Measurements from ENCODE around the gene AP3B2.
A peak's percentile ranks its signal among the peaks of the same experiment; 100 is the strongest.

Gene AP3B2

DNA sequence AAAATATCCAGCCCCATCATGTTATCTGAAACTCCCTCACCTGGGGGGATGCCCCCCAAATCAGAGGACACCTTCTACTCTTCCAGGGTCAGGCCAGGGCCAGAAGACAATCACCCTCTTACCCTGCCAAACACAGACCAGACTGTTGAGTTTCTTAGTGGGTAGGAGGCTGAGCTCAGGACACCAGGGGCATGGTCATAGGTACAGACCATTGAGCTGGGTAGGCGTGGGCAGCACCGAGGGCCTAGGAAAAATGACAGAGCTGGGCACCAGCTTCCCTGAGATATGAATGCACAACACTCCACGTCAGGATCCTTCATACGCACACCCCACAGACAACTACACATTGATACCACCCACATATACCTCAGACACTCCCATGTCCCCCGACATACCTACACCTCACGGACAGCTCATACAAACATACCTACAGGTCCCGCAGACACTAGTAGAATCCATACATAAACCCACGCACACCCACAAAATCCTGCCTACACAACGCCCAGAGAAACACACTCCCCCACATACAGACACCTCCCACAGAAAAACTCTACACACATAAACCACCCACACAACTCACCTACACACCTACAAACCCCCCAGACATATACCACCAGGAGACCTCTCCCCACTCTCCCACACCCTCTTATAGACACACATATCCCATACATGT is 11.8 kb downstream of the AP3B2 start:
- DNase-seq = no peak

DNA sequence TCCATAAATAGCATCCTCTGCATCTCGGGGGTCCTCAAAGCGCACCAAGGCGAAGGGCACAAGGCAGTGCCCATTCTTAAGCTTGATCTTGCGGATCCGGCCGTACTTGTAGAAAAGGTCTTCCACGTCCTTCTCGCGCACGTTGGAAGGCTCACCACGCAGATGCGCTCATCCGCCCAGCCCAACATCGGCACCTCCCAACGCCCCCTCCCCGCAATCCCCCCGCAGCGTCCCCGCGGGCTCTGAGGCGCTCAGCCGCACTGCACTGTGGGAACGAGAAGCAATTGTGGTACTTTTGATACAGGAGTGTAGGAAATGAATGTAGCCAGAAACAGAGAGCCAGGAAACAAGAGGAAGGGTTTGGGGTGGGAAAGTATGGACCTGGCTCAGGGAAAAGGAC is 17.5 kb downstream of the AP3B2 start:
- no peak for DNase-seq

DNA sequence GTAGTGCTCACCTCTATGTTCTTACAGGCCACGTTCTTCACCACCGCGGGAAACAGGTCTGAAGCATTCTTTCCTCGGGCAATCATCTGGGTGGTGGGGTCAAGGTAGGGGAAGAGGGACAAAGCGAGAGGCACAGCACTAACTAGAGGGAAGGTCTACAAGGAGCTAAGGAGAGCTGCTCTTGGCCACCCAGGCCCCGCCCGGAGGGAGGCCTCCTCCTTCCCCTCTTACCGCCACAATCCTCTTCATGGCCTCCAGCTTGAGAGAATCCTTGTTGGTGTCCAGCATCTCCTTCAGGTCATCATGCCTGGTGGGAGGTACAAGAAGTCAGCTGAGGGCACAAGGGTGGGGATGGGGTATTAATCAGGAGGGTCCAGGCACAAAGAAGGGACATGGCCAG is 20.5 kb downstream of the AP3B2 start:
- DNase-seq = no peak

DNA sequence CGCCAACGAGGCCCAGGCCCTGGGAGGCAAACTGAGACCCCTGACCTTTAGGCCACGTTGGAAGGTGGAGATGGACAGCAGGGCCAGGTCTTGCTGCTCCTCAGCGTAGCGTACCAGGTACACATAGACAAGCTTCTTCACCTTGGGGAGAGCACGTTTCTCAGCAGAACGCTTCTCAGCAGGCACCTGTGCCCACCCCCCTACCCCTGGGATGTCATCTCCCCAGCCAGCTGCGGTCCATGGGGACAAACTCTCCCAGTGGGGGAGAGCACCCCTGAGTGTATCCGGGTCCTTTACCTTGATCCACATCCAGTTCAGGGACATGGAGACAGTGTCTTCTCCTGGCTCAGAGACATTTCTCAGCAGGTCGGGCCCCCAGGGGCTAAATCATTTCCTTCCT is 21.0 kb downstream of the AP3B2 start:
- no peak for DNase-seq

DNA sequence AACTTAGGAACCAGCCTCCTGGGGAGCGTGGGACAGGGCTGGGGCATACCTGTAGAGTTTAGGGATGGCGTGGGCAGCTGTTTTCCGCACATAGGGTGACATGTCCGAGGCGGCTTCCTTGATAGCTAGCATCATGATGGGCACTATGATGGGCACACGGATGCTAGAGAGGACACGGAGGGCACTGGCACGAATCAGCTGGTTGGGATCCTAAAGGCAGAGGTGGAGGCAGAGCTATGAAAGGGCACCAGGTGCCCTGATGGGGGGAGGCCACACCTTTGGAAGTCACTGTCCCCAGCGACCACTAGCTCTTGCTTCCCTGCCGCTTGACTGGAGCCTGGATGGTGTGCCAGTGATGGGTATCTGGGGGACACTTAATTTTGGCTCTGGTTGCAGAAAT is 28.3 kb downstream of the AP3B2 start:
- no peak for DNase-seq

DNA sequence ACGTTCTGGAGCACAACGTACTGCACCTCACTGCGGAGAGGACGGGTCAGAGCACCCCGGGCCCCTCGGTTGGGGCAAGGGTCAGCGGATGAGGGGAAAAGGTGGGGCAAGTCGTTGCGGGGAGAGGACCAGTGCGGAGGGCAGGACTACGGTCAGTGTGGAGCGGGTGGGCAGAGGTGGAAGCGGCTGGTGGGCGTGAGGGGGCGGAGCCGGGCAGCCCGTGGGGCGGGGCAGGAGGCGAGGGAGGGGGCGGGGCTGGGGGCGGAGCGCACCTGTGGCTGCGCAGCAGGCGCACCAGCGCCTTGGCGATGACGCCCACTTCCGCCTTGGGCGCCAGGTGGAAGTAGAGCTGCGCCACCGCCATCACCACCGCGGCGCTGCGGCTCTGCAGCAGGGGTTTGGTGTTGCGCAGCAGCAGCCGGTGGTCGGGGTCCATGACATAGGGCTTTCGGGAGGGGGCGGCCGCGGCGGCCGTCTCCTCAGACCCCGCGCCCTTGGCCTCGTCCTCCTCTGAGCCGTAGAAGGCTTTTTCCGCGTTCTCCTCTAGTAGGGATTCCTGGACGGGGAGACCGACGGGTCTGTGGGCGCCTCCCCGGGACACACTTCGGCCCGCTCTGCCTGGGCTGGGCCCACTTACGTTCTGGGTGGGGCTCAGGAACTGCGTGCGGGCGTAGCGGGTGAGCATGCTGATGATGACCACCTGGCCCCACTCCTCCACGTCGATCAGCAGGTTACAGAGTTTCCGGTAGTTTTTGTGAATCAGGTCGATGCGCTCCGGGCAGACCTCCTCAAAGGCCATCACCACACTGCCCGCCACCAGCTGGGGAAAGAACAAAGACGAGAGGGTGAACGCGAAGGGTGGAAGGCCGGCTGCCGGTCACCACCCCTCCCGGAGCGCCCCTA is 29.2 kb downstream of the AP3B2 start:
- DNase-seq = peak; percentile 85

DNA sequence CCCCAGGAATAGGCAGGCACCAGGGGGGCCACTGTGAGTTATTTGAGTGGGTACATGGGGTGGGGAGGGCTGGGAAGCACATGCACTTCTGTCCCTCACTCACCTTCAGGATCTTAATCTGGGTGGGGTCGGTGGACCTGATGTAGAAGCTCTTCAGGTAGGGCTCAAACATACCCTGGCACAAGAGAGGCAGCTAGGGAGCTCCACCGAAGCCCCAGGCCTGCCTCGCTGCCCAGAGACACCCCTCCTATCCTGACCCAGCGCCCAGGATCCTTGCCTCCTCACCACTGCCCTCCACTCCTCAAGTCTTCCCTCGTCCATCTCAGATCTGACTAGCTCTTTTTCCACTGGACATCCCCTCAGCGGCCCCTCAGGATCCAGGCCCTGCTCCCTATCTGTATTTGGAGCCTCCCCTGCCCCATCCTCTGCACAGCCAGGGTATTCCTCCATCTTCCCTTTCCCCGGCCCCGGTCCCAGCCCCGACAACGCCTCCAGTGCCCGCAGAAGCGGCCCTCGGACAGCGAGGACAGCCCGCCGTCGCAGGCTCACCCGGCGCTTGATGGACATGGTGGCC is 30.0 kb downstream of the AP3B2 start:
- no peak for DNase-seq

DNA sequence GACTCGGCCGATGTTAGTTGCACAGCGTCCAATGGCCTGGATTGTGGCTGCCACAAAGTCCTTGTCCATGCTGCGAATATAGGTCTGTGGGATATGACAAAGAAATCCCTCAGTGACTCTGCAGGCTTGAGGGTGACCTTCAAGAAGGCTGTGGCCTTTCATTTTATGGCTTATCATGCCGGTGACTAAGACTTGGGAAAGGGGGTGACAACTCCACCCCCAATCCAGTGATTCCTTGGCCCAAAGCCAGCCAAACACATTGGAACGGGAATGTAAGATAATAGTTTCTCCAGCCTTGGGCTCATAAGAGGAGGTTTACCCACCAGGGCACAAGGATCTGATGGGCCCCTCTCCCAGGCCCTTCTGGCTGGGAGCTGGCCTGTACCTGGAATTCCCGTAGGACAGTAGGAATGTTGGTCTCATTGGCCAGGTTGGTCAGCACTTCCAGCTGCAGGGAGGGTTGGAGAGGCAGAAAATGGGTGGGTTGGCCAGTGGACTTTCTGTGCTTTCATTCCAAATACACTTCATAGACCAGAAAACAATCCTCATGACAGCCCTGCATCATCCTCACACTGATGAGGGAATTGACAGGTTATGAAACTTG is 31.9 kb downstream of the AP3B2 start:
- DNase-seq = no peak

DNA sequence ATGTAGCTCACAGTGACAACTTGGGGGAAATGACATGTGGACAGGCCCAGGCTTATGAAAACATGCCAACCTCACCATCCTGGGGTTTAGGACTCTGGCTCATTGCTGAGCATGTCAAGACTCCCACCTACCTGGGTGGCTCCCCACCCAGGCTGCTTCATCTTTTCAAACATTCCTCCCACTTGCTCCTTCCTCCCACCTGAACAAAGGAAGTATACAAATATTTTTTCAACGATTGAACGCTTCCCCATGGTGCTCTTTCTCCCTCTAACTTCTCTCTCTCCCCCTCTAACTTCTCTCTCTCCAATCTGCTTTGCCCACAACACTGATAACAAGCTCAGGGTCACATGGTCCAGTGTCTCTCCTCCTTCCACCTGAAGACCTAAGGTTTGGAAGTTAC is 34.8 kb downstream of the AP3B2 start:
- no peak for DNase-seq

DNA sequence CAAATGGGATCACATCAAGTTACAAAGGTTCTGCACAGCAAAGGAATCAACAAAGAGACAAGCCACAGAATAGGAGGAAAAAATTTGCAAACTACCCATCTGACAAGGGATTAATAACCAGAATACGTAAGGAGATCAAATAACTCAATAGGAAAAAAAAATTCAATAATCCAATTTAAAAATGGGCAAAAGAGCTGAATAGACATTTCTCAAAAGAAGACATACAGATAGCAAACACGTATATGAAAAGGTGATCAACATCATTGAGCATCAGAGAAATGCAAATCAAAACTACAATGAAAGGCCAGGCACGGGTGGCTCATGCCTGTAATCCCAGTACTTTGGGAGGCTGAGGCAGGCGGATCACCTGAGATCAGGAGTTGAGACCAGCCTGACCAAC is 39.0 kb downstream of the AP3B2 start:
- DNase-seq = no peak

DNA sequence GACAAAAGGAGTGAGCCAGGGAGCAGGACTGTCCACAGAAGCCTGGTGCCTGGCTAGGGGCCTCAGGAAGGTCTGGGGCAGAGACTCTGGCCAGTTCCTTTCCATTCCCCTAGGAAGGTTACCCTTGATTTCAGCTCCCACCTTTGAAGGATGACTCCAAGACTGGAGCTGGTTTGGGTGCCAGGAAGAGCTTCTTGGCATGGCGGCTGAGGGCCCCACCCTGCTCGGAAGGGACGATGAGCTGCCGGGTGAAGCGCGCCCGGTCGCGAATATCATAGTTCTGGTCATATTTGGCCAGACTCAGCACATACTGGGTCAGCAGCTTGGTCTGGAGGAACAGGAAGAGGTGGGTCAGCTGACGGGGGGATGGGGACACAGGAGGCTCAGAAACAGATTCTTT is 43.1 kb downstream of the AP3B2 start:
- no peak for DNase-seq

DNA sequence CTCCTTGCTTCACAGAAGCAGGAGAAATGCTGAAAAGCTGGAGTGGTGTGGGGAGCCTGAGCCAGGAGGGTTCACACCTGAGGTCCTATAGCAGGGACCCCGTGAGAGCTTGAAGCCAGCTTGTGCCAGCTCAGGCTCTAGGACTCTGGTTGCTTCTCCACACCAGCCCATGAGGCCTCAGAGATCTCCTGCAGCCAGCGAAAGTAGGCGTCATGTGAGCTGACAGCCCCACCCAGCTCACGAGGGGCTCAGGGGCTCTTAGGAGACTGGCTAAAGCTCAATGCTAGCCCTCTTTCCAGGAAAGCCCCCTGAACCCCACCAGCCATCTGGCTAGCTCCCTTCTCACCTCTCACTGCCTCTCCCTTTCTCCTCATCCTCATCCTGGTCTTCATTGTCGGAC is 45.7 kb downstream of the AP3B2 start:
- no peak for DNase-seq

DNA sequence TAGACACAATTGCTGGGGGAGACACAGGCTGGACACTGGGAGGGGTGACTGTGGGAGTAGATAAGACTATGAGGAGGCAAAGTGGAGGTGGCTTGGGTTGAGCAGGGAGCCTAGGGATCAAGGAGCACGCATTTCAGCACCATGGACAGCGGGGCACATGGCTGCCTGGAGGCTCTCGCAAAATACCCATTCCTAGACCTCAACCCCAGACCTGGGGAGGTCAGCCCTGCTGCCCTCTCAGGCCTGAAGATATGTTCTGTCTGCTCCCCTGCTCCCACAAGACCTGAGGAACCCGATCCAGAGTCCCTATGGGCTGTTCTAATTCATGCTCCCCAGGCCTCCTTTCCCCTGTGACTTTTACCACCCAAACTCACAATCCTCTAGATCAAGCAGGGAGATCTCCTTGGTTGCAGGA is 46.5 kb downstream of the AP3B2 start:
- peak; percentile 66 for DNase-seq

DNA sequence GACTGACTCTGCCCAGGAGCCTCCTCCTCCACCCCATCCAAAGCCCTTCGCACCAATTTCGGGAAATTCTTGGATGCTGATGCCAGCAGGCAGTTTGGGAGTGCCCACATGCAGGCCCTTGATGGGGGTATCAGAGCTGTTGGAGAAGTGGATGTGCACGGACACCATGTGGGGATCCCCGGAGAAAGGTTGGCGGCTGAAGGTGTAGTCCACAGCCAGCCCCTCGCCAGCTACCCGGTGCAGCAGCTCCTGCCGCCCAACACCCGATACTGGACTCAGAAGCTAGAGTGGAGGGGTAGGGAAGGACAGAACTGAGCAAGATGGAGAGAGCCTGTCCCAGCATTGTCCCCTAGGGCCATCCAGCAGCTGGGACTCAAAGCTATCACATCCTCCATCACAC is 47.0 kb downstream of the AP3B2 start:
- no peak for DNase-seq

DNA sequence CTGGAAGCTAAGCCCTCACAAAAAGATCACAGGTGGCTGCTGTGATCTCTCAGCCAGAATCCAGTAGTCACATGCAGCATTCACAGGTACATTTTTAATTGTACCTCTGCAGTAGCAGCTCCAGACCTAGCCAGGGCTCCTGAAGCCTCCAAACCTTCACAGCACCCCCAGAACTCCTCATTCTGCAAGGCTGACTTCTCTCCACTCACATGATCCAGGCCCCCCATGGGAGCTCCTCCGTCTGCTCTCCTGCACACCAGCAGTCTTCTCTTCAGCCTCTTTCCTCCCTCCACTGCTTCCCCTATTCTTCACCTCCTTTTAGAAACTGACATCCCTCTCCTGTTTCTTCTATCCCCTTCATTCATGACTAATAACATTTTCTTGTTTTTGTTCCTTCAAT is 49.3 kb downstream of the AP3B2 start:
- no peak for DNase-seq

DNA sequence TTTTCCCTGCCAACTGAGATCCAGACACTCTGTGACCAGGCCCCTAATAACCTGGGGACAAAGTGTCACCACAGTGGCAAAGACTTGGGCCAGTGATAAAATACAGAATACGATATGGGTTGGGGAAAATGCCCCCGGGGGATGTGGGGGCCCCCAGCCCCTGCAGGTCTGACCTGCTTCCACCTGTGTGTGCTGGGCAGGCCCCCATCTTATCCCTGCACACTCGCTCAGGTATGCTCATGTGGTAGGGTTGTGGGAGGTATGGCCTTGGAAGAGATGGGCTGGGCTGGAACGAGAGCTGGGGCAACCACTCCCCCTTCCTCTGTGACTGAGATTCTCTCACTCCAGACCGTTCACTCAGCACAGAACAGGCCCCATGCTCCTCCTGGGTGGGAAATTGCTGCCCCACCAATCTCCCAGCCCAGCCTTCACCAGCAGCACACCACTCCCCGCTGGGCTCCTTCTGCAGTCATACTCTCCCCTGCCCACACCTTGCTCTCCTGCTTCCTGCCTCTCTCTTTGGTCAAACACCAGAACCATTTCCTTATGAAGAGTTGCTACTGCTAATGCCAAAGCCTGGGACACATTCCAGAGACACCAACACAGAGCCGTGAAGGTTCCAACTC is 52.9 kb downstream of the AP3B2 start:
- no peak for DNase-seq

DNA sequence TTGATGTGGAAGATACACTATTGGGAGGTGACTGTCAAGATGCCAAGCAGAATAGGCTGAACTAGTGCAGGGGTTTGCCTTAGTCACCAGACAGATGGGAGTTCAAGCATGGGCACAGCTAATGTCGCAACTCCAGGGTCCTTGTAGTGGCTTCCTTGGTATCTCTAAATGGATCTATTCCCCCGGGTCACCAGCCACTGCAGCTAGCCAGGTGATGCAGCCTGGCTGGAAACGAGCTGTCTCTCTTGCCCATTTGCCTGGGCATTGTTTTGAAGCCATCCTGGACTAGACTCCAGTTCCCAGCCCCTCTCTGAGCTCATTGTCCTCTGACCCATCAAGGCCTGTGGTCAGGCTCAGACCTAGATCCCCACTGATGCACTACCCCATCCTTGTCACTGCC is 54.1 kb downstream of the AP3B2 start:
- no peak for DNase-seq

DNA sequence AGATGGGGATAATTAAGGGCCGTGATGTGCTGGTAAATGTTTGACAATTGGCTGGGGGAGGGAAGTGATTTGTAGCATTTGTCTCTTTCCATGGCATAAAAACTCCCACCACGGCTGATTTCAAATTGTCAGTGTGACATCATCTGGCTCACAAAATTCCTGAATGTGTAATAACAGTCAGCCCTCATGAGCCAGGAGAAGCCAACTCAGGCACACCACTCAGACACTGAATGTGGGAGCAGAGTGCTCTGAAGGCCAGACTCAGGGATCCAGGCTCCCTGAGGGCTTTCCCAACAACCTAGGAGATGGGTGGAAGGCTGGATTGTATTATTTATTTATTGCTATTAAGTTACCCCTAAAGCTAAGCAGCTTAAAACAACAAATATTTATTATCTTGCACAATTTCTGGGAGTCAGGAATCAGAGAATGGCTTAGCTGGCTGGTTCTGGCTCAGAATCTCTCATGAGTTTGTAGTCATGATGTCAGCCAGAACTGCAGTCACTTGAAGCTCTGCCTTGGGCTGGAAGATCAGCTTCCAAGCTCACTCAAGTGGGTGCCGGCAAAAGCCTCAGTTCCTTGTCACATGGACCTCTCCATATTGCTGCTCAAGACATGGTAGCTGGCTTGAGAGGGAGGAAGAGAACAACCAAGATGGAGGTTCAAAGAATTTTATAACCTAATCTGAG is 56.0 kb downstream of the AP3B2 start:
- DNase-seq = no peak

DNA sequence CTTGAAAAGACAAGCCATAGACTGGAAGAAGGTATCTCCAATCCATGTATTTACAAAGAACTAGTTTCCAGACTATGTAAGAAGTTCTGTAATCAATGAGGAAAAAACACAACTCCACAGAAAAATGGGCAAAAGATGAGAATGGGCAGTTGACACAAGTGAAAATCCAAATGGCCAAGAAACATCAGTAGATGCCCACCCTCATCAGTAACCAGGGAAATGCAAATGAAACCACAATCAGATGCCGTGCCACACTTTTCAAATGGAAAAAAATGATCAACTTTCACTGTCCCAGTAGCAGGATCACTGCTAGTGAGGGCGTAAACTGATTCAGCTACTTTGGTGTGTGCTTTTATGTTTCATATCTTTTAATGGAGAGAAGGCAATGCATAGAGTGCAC is 58.0 kb downstream of the AP3B2 start:
- no peak for DNase-seq

DNA sequence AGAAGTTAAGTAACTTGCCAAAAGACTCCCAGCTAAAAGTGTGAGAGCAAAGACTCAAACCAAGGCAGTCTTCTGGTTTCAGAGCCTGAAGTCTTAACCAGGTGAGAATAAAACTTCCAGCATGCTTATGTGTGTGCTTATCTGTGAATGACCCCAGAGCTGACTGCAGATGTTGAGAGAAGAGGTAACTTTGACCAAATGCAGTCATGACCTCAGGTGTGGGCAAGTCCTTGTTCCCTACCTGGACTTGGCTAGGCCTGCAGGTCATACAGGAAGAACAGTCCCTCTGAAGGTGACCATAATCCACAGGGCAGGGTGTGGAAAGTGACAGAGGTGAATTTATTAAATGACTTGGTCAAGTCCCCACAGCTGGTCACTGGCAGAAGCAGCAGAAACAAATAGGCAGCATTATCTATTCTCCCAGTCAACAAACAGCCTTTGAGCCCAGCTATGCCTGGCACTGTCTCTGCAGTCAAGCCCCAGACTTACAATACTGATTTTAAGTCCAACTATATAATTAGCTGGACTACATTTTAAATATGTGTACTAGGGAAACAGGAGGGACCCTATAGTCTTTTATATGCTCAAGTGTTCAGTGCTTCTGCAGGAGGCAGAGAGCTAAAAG is 59.5 kb downstream of the AP3B2 start:
- DNase-seq = no peak

DNA sequence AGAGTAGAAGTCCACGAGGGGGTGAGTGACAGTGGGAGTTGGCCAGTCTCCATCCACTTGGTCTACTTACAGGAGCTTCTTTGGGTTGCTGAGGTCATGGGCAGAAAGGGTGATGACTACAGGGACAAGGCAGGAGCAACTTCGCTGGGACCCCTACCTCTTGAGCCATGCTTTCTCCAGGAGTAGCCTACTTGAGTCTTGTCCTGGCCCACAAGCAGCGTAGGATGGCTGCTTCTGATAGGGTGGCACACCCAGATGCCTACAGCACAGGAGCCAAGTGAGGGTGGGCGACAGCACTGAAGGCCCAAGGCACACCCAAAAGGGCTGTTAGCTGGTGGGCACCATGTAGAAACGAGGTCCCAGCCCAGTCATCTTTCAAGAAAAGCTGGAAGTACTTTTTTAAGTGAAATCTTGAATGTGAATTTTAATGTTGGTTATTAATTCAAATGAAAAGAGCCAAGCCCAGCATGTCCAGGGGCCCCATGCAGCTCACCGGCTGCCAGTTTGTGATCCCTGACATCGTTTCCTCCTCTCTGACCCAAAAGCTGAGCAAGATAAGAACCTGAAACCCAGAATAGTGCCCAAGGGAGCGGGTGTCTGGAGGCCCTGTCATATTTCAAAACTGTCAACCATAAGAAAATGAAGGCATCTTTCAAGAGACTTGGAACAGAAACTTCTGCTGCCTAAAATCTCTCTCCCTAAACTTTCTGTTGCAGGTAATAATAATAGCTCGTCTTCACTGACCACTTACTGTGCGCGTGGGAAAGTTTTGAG is 60.3 kb downstream of the AP3B2 start:
- DNase-seq = no peak
